ENCODE results near the gene GRHL1. TPM values are rescaled to one million over a fixed set of nuclear protein-coding genes. Genes with fewer than 3 reads are reported as not detected.

GRHL1 gene
- total and polyA plus RNA-seq, 2 of the 8 experiments (the other 6 are each of a cell fraction or from before 2014, with no cell fraction given): 1.3 to 3.6 TPM

GRCh38 chr2:9968553-9969497 is 17.3 kb downstream of the GRHL1 start:
- no peaks in the 10 kb centered on the region for H3K79me1 ChIP-seq (ENCODE audit: low read depth, low read length)
- H3K4me3 ChIP-seq (ENCODE audit: extremely low read depth in 1 of 4, insufficient read depth in 2 of 4, low read depth in 3 of 4, low read length in 4 of 4): no peak overlapping the region
- no peaks in the 10 kb centered on the region for H3K23me2 ChIP-seq (ENCODE audit: low read depth, low read length)
- H3K27ac ChIP-seq (ENCODE audit: low read depth, low read length): no peak overlapping the region
- 0 out of 8 replicates have a peak, but pooled peaks cover 0 to 2% (median 0%) of the 10 kb centered on the region in 4 experiments for H3K36me3 ChIP-seq (ENCODE audit: control insufficient read depth in 2 of 4, insufficient read depth in 4 of 4, low read length in 3 of 4)
- WGBS, 2 experiments (ENCODE audit: extremely low coverage in 1 of 2, insufficient coverage in 1 of 2, insufficient read length in 1 of 2, insufficient replicate concordance in 2 of 2, low coverage in 1 of 2, low lambda C conversion rate in 2 of 2, missing lambda C conversion rate in 1 of 2): 89% methylated on average over 10 of the region's 10 CpGs; no CpG with 5 or more reads in 1 of the 2 experiments
- H3K14ac ChIP-seq (ENCODE audit: insufficient read length): no peak overlapping the region
- no peak overlapping the region for H2AK5ac ChIP-seq (ENCODE audit: low read depth, low read length)
- H3K9ac ChIP-seq (replicated peaks in 1 of 4; ENCODE audit: extremely low read depth in 1 of 4, low read depth in 3 of 4, low read length in 3 of 4): no peak overlapping the region
- no peak overlapping the region for H3K18ac ChIP-seq (ENCODE audit: extremely low read depth, low read length)
- no peak overlapping the region for H2BK120ac ChIP-seq (replicated peaks; ENCODE audit: low read depth, low read length)
- no peak overlapping the region for H2BK12ac ChIP-seq (ENCODE audit: low read depth, low read length)
- no peak for DNase-seq (ENCODE audit: low read depth in 1 of 2, low spot score in 2 of 2)
- no peaks in the 10 kb centered on the region for H3K9me3 ChIP-seq (ENCODE audit: insufficient read depth in 2 of 2, low read depth in 1 of 2, low read length in 1 of 2)
- H2BK20ac ChIP-seq (ENCODE audit: low read length): no peak overlapping the region
- no peak overlapping the region for H4K91ac ChIP-seq (replicated peaks; ENCODE audit: insufficient read length, low read length)
- H4K8ac ChIP-seq (ENCODE audit: extremely low read depth, insufficient read depth, low read length): no peak overlapping the region
- no peaks in the 10 kb centered on the region for H3K27me3 ChIP-seq (replicated peaks in 1 of 4; ENCODE audit: control insufficient read depth in 3 of 4, extremely low read depth in 1 of 4, insufficient read depth in 3 of 4, low read length in 3 of 4)
- H4K20me1 ChIP-seq (replicated peaks in 1 of 2; ENCODE audit: control insufficient read depth in 1 of 2, insufficient read depth in 2 of 2, low read length in 2 of 2): no peaks in the 10 kb centered on the region
- H3K79me2 ChIP-seq (ENCODE audit: control insufficient read depth in 1 of 2, insufficient read depth in 2 of 2, low read length in 2 of 2): no peaks in the 10 kb centered on the region
- H4K5ac ChIP-seq (ENCODE audit: insufficient read length, low read depth, low read length): no peak overlapping the region
- H2BK15ac ChIP-seq (ENCODE audit: low read length): no peak overlapping the region
- POLR2A ChIA-PET (ENCODE audit: partially characterized antibody): interaction anchor here (0.8 kb wide), 1 partner anchor 10 kb away, joined by 3 read pairs; no protein-coding TSS in a partner anchor
- H3K4me1 ChIP-seq (replicated peaks in 1 of 4; ENCODE audit: control insufficient read depth in 3 of 4, insufficient read depth in 4 of 4, low read length in 3 of 4): no peaks in the 10 kb centered on the region
- no peak for FAIRE-seq
- no peak overlapping the region for H3K4me2 ChIP-seq (ENCODE audit: insufficient read depth in 1 of 2, low read depth in 2 of 2, low read length in 2 of 2)
- no peak overlapping the region for H3K4ac ChIP-seq (replicated peaks; ENCODE audit: insufficient read length, low read depth, low read length)
- H3K23ac ChIP-seq (ENCODE audit: insufficient read length): no peak overlapping the region
- no peak overlapping the region for H2BK5ac ChIP-seq (ENCODE audit: low read depth, low read length)
- H2AFZ ChIP-seq (ENCODE audit: low read length): no peak overlapping the region
- H3K56ac ChIP-seq (replicated peaks; ENCODE audit: insufficient read length, low read depth, low read length): no peak overlapping the region
- CTCF ChIA-PET (ENCODE audit: partially characterized antibody): interaction anchor here (1.0 to 4.2 kb wide), 4 partner anchors 15 to 68 kb away, joined by 3 to 61 read pairs (median 9); no protein-coding TSS in a partner anchor
- TF ChIP-seq JUN (IDR thresholded peaks at IDR 0.05; ENCODE audit: low read depth, low read length) (no peak), KDM5A (IDR thresholded peaks at IDR 0.05; ENCODE audit: low read length) (no peak), CTBP2 (IDR thresholded peaks at IDR 0.05; ENCODE audit: borderline replicate concordance, insufficient read depth, insufficient read length, low read length) (no peak), CHD1 (IDR thresholded peaks at IDR 0.05; ENCODE audit: low read depth, low read length) (no peak), KDM1A (IDR thresholded peaks at IDR 0.05; ENCODE audit: borderline replicate concordance, low read length) (no peak), RXRA (IDR thresholded peaks at IDR 0.05; ENCODE audit: insufficient read depth, low read depth, low read length) (no peak), TBP (IDR thresholded peaks at IDR 0.05; ENCODE audit: low read depth, low read length) (no peak), MAFK (IDR thresholded peaks at IDR 0.05; ENCODE audit: low read depth, low read length) (no peak)
- TF ChIP-seq, protein P1, sequence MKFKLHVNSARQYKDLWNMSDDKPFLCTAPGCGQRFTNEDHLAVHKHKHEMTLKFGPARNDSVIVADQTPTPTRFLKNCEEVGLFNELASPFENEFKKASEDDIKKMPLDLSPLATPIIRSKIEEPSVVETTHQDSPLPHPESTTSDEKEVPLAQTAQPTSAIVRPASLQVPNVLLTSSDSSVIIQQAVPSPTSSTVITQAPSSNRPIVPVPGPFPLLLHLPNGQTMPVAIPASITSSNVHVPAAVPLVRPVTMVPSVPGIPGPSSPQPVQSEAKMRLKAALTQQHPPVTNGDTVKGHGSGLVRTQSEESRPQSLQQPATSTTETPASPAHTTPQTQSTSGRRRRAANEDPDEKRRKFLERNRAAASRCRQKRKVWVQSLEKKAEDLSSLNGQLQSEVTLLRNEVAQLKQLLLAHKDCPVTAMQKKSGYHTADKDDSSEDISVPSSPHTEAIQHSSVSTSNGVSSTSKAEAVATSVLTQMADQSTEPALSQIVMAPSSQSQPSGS (IDR thresholded peaks at IDR 0.05; ENCODE audit: low read length): no peak
- TF ChIP-seq, protein P2, sequence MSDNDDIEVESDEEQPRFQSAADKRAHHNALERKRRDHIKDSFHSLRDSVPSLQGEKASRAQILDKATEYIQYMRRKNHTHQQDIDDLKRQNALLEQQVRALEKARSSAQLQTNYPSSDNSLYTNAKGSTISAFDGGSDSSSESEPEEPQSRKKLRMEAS (IDR thresholded peaks at IDR 0.05): no peak

Data from H1 (cell line).